Breast epithelium (tissue), 4 donors: Measurements from ENCODE around the gene CFAP65. TPM values are rescaled to one million over a fixed set of nuclear protein-coding genes. Genes with fewer than 3 reads are reported as not detected.

ENCODE experiments used
- DNase-seq, 2 donors: peaks; one replicate each; pipeline ENCODE4 v3.0.0-alpha.2; 2019; ENCODE audit warnings: low spot score in 2 of 2
- H3K27ac ChIP-seq, 2 donors: fragments of 200-600 bp; sonication (generic) in 1 of 2; one replicate each; pipeline ENCODE4 v1.5.1; 2016 to 2019; ENCODE audit warnings: mild to moderate bottlenecking in 1 of 2
- H3K27me3 ChIP-seq, 2 donors: fragments of 200-600 bp; sonication (generic) in 1 of 2; one replicate each; pipeline versions ENCODE4 v1.5.1 to v1.6.0; 2017 to 2019; ENCODE audit warnings: control low read depth in 1 of 2, mild to moderate bottlenecking in 1 of 2
- H3K36me3 ChIP-seq: fragments of 200-600 bp; one replicate; pipeline ENCODE4 v1.5.1; 2019
- H3K4me1 ChIP-seq, 2 donors: fragments of 200-600 bp; sonication (generic); one replicate each; pipeline ENCODE4 v1.5.1; 2016 to 2019; ENCODE audit warnings: control low read depth in 1 of 2
- H3K4me3 ChIP-seq, 3 donors: fragments of 200-600 bp; sonication (generic); 1 replicate in 2 of 3; 2 replicates in 1 of 3; pipeline ENCODE4 v1.5.1; 2016 to 2019; ENCODE audit warnings: mild to moderate bottlenecking in 3 of 3, moderate library complexity in 2 of 3
- H3K9me3 ChIP-seq, 2 donors: fragments of 200-600 bp; sonication (generic) in 1 of 2; one replicate each; pipeline ENCODE4 v1.5.1; 2016 to 2019; ENCODE audit warnings: control low read depth in 1 of 2
- CTCF ChIP-seq, 3 donors: fragments of 450-650 bp; IDR thresholded peaks; one replicate each; pipeline ENCODE4 v1.5.1; 2016 to 2017; ENCODE audit warnings: antibody characterized with exemption in 3 of 3, mild to moderate bottlenecking in 3 of 3, moderate library complexity in 3 of 3
- POLR2A ChIP-seq: fragments of 450-650 bp; IDR thresholded peaks from one replicate; pipeline ENCODE4 v1.6.1; 2016; ENCODE audit warnings: antibody characterized with exemption, mild to moderate bottlenecking, moderate library complexity
- POLR2AphosphoS5 ChIP-seq, 3 donors: sonication (generic); formaldehyde crosslinking; IDR thresholded peaks; one replicate each; pipeline ENCODE4 v1.6.1; 2017; ENCODE audit warnings: antibody characterized with exemption in 3 of 3
- intact Hi-C: fragments of 100-400 bp; cut with DNase I; formaldehyde crosslinking; loops from one replicate; pipeline ENCODE4 v1.15.1; 2023; ENCODE audit warnings: low total_unique reads
- total RNA-seq, 3 donors: library from RNA; depleted of rRNA; stranded (reverse); fragments of >200 nt; gene quantifications; one replicate each; pipeline ENCODE4 v1.1.0, GENCODE V29; 2016

The CFAP65 gene
- total RNA-seq, 3 donors from 2014 or later = 0.33 TPM; not detected in 2

GRCh38 chr2:218996937-218997336, 44.4 kb downstream of the CFAP65 start:
- Histone ChIP-seq H3K4me3 (no peak overlapping the region), H3K4me1 (peaks cover 3 to 20% of the 10 kb centered on the region in 2 donors), H3K27ac (peak overlapping the region; percentile 33 to 54), H3K27me3 (peaks cover 15 to 47% of the 10 kb centered on the region in 2 donors), H3K36me3 (no peaks in the 10 kb centered on the region), H3K9me3 (no peaks in the 10 kb centered on the region)
- no peak for DNase-seq
- no peak for TF ChIP-seq CTCF (IDR thresholded peaks at IDR 0.05)
- TF ChIP-seq POLR2A = no peak
- TF ChIP-seq POLR2AphosphoS5 (IDR thresholded peaks at IDR 0.05) = no peak
- intact Hi-C loops = no loop called here

GRCh38 chr2:218995972-218996711, 45.2 kb downstream of the CFAP65 start:
- intact Hi-C loops = no loop called here
- H3K4me1 ChIP-seq = peaks cover 3 to 20% of the 10 kb centered on the region in 2 donors
- peak overlapping the region; percentile 18 to 67 (median 44) for H3K4me3 ChIP-seq
- peak overlapping the region; percentile 33 to 54 for H3K27ac ChIP-seq
- H3K9me3 ChIP-seq = no peaks in the 10 kb centered on the region
- H3K27me3 ChIP-seq = peaks cover 15 to 47% of the 10 kb centered on the region in 2 donors
- DNase-seq = peak; percentile 73 to 90
- no peaks in the 10 kb centered on the region for H3K36me3 ChIP-seq
- TF ChIP-seq POLR2AphosphoS5 (IDR thresholded peaks at IDR 0.05) (peak in 2 of 3 donors; percentile 28 to 57), CTCF (IDR thresholded peaks at IDR 0.05) (peak; percentile 81 to 93 (median 91)), POLR2A (no peak)

- peak overlapping the region in 2 of 3 donors; percentile 44 to 67 for H3K4me3 ChIP-seq
- no peaks in the 10 kb centered on the region for H3K9me3 ChIP-seq
- peaks cover 15 to 53% of the 10 kb centered on the region in 2 donors for H3K27me3 ChIP-seq
- peaks cover 3 to 20% of the 10 kb centered on the region in 2 donors for H3K4me1 ChIP-seq
- H3K36me3 ChIP-seq = no peaks in the 10 kb centered on the region
- intact Hi-C loops = no loop called here
- no peak overlapping the region for H3K27ac ChIP-seq
- no peak for DNase-seq
- TF ChIP-seq CTCF (IDR thresholded peaks at IDR 0.05) (no peak), POLR2A (no peak), POLR2AphosphoS5 (IDR thresholded peaks at IDR 0.05) (no peak)
These were observed 45.8 kb downstream of the CFAP65 start for GRCh38 chr2:218995561-218995960.

- H3K4me3 ChIP-seq = peak within 1 kb of the TSS; percentile 27 to 67 (median 42)
- TF ChIP-seq POLR2A = no peak
- TF ChIP-seq POLR2AphosphoS5 (IDR thresholded peaks at IDR 0.05) = no peak
- TF ChIP-seq CTCF (IDR thresholded peaks at IDR 0.05) = no peak
- intact Hi-C loops = no loop called here
These were observed 47.7 kb downstream of the CFAP65 start, which contains the start of gene CRYBA2 for GRCh38 chr2:218993345-218994315. TSS of gene CRYBA2 (minus strand) at chr2:218993422. CDS start at chr2:218993176, 246 bp downstream.

More at GRCh38 chr2:218993345-218994315, 47.7 kb downstream of the CFAP65 start, which contains the start of gene CRYBA2:
- Histone ChIP-seq H3K4me1 (peaks cover 3 to 20% of the 10 kb centered on the region in 2 donors), H3K36me3 (no peaks in the 10 kb centered on the region), H3K27me3 (peaks cover 15 to 72% of the 10 kb centered on the region in 2 donors), H3K9me3 (no peaks in the 10 kb centered on the region), H3K27ac (no peak within 1 kb of the TSS)
- DNase-seq = no peak
